Stimulated activated CD4-positive, alpha-beta T cell treated with anti-CD3 and anti-CD28 coated beads, Interleukin-1b, Interleukin-23, amount 100 ng/mL, for 48 hours (primary cell): Measurements from ENCODE around the gene UBXN2A.
"Not testable (repeated sequence)": the region's sequence is repeated elsewhere in the genome, so short reads cannot be mapped to it uniquely, and the experiment has no call there.

Experiments used
- DNase-seq: peaks from one replicate; pipeline ENCODE4 v3.0.0-alpha.2; 2020

UBXN2A gene

GRCh38 chr2:23943666-23944065 lies 3.4 kb downstream of the UBXN2A start:
- no peak for DNase-seq

- DNase-seq, result no peak
These were observed 4.3 kb downstream of the UBXN2A start for GRCh38 chr2:23944527-23944926.

- no peak for DNase-seq
These were observed 4.7 kb downstream of the UBXN2A start for GRCh38 chr2:23944976-23945375.

- no peak for DNase-seq
These were observed 7.1 kb downstream of the UBXN2A start for GRCh38 chr2:23947350-23947749.

- DNase-seq, result not testable (repeated sequence)
These were observed 12.3 kb downstream of the UBXN2A start for GRCh38 chr2:23952558-23952957.

- DNase-seq, result no peak
These were observed 13.4 kb downstream of the UBXN2A start for GRCh38 chr2:23953625-23954024.

- DNase-seq, result no peak
These were observed 14.2 kb downstream of the UBXN2A start for GRCh38 chr2:23954325-23955014.

GRCh38 chr2:23967846-23968245 lies 27.6 kb downstream of the UBXN2A start:
- no peak for DNase-seq

GRCh38 chr2:23976883-23977282 lies 36.6 kb downstream of the UBXN2A start:
- DNase-seq, result no peak

GRCh38 chr2:23988371-23988770 lies 48.1 kb downstream of the UBXN2A start:
- DNase-seq, result no peak

- DNase-seq, result no peak
These were observed 52.7 kb downstream of the UBXN2A start for GRCh38 chr2:23992931-23993330.

GRCh38 chr2:23993736-23994269 lies 53.5 kb downstream of the UBXN2A start:
- no peak for DNase-seq

GRCh38 chr2:23994567-23994966 lies 54.3 kb downstream of the UBXN2A start:
- no peak for DNase-seq

- no peak for DNase-seq
These were observed 67.4 kb downstream of the UBXN2A start for GRCh38 chr2:24007693-24008092.

- no peak for DNase-seq
These were observed 68.6 kb downstream of the UBXN2A start for GRCh38 chr2:24008672-24009366.

- DNase-seq, result no peak
These were observed 69.1 kb downstream of the UBXN2A start for GRCh38 chr2:24009367-24009679.

- no peak for DNase-seq
These were observed 69.6 kb downstream of the UBXN2A start, which contains the start of gene MFSD2B for GRCh38 chr2:24009680-24010476. MFSD2B (plus strand) TSS chr2:24010085; CDS start chr2:24010097, 12 bp downstream.

GRCh38 chr2:24010477-24011249 lies 70.4 kb downstream of the UBXN2A start:
- DNase-seq, result no peak

- DNase-seq, result no peak
These were observed 71.2 kb downstream of the UBXN2A start for GRCh38 chr2:24011250-24012104.

- DNase-seq, result no peak
These were observed 72.4 kb downstream of the UBXN2A start for GRCh38 chr2:24012521-24013188.

GRCh38 chr2:24014902-24015301 lies 74.6 kb downstream of the UBXN2A start:
- DNase-seq, result not testable (repeated sequence)
